Gastroesophageal sphincter (tissue), 3 donors: Measurements from ENCODE around the gene NOL8.

Experiments used
- EP300 ChIP-seq: sonication (generic); formaldehyde crosslinking; IDR thresholded peaks from one replicate; pipeline ENCODE4 v1.6.1; 2017; ENCODE audit warnings: antibody characterized with exemption, mild to moderate bottlenecking
- POLR2AphosphoS5 ChIP-seq: sonication (generic); formaldehyde crosslinking; IDR thresholded peaks from one replicate; pipeline ENCODE4 v1.6.1; 2017; ENCODE audit warnings: antibody characterized with exemption
- TF ChIP-seq, protein P1 (sequence below), 4 experiments: fragments of 200-600 bp in 2 of 4; fragments of 450-650 bp in 2 of 4; sonication (generic) in 1 of 4; IDR thresholded peaks; one replicate each; pipeline ENCODE4 v1.5.1; 2017 to 2019; ENCODE audit warnings: antibody characterized with exemption in 4 of 4, mild to moderate bottlenecking in 2 of 4, moderate library complexity in 2 of 4

DNA sequence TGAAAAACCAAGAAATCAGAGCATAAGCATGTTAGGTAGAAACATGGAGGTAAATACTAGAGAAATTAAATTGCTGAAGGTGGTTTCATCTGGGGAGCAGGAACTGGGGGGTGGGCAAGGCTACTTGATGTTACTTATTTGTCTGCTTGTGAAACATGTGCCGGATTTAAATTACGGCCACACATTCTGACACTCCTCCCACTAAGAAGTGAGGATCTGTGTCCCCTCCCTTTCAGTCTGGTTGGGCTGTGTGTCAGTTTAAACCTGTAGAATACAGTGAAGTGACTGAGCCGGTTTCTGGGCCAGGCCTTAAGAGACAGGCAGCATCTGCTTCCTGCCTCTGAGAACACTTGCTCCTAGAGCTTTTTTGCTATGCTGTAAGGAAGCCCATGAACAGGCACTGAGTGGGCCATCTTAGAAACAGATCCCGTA is 29.3 kb downstream of the NOL8 start:
- TF ChIP-seq, protein P1, sequence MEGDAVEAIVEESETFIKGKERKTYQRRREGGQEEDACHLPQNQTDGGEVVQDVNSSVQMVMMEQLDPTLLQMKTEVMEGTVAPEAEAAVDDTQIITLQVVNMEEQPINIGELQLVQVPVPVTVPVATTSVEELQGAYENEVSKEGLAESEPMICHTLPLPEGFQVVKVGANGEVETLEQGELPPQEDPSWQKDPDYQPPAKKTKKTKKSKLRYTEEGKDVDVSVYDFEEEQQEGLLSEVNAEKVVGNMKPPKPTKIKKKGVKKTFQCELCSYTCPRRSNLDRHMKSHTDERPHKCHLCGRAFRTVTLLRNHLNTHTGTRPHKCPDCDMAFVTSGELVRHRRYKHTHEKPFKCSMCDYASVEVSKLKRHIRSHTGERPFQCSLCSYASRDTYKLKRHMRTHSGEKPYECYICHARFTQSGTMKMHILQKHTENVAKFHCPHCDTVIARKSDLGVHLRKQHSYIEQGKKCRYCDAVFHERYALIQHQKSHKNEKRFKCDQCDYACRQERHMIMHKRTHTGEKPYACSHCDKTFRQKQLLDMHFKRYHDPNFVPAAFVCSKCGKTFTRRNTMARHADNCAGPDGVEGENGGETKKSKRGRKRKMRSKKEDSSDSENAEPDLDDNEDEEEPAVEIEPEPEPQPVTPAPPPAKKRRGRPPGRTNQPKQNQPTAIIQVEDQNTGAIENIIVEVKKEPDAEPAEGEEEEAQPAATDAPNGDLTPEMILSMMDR (IDR thresholded peaks at IDR 0.05) = no peak
- no peak for TF ChIP-seq POLR2AphosphoS5
- no peak for TF ChIP-seq EP300
